HG03159 (cell line): ENCODE measurements around the gene EIF3CL.
"Not testable (repeated sequence)": the region's sequence is repeated elsewhere in the genome, so short reads cannot be mapped to it uniquely, and the experiment has no call there.

Source experiments
- ATAC-seq: cut with Tn5 transposase; IDR thresholded peaks from one replicate; pipeline ENCODE4 v1.9.1; 2021; ENCODE audit warnings: mild to moderate bottlenecking, moderate library complexity; ENCODE audit not compliant: unreplicated experiment

EIF3CL gene, protein sequence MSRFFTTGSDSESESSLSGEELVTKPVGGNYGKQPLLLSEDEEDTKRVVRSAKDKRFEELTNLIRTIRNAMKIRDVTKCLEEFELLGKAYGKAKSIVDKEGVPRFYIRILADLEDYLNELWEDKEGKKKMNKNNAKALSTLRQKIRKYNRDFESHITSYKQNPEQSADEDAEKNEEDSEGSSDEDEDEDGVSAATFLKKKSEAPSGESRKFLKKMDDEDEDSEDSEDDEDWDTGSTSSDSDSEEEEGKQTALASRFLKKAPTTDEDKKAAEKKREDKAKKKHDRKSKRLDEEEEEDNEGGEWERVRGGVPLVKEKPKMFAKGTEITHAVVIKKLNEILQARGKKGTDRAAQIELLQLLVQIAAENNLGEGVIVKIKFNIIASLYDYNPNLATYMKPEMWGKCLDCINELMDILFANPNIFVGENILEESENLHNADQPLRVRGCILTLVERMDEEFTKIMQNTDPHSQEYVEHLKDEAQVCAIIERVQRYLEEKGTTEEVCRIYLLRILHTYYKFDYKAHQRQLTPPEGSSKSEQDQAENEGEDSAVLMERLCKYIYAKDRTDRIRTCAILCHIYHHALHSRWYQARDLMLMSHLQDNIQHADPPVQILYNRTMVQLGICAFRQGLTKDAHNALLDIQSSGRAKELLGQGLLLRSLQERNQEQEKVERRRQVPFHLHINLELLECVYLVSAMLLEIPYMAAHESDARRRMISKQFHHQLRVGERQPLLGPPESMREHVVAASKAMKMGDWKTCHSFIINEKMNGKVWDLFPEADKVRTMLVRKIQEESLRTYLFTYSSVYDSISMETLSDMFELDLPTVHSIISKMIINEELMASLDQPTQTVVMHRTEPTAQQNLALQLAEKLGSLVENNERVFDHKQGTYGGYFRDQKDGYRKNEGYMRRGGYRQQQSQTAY

DNA sequence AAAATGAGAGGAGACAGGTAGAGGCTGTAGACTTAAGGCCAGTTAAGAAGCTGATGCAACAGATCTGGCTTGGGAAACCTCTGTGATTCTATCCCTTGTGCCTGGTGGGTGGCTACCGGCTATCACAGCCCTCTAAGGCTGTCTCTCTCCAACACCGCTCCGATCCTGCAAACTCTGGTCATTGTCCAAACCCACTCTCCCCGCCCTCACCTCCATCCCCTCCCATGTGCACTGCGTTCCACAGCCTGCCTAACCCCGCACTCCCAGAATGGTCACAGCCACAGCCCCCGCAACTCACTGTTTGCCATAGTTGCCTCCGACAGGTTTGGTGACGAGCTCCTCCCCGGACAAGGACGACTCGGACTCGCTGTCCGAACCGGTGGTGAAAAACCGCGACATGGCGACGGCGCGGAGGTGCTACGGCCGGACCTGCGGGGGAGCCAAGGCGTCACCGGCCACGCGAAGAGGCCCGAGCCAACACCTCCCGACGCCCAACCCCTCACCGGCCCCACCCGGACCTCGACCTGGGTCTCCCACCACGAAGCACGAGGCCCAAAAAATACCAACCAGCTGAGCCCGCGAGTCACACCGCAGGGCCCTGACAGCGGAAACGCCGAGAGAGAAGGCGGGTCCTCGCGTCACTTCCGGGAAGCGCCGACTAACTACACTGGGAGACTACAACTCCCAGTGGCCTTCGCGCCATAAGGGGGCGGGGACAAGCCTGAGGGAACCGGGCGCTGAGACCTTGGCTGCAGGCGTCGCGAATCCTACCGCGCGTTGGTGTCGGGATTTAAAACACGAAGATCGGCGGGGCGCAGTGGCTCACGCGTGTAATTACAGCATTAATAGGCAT, at the start of gene EIF3CL:
TSS of gene EIF3CL (minus strand) at position 622 of the 853 bp plus-strand sequence. CDS start at position 399, 223 bp downstream.
- ATAC-seq, result peak; percentile 100

DNA sequence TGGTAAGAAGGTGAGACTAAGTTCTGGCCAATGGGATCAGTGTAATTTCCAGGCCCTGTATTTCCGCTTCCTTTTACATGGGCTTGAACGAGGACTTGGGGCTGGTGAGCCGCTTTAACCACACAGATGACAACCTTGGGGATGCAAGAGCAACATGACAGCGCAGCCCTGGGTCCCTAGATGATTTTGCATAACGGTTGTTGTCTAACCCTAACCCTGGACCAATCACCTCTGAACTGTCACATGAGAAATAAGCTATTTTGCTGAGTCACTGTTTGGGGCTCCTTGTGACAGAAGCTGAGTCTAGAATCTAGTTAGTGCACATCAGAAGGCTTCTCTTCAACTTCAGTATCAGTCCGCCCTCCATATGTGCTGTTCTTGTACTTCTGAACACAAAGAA, 43.4 kb upstream of the EIF3CL start:
- not testable (repeated sequence) for ATAC-seq

- ATAC-seq, result not testable (repeated sequence)
Observed at GRCh38 chr16:28446388-28446787, 42.7 kb upstream of the EIF3CL start.

DNA sequence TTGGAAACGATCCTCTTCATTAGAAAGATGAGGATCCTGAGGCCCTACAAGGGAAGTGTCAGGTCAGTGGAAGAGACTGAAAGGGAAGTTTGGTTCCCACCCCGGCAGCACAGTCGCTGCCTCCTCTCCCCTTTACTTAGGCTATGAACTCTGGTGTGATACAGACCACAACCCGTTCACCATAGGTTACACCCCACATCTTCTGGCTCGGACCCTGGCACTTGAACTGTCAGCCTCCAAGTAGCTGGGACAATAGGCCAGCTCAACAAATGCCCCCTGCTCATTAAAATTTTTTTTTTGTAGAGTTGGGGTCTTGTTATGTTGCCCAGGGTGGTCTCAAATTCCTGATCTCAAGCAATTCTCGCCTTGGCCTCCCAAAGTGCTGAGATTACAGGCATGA, 40.3 kb upstream of the EIF3CL start:
- ATAC-seq, result not testable (repeated sequence)

- not testable (repeated sequence) for ATAC-seq
Observed at GRCh38 chr16:28438899-28439298, 35.3 kb upstream of the EIF3CL start.

GRCh38 chr16:28435340-28435739, 31.7 kb upstream of the EIF3CL start:
- not testable (repeated sequence) for ATAC-seq

DNA sequence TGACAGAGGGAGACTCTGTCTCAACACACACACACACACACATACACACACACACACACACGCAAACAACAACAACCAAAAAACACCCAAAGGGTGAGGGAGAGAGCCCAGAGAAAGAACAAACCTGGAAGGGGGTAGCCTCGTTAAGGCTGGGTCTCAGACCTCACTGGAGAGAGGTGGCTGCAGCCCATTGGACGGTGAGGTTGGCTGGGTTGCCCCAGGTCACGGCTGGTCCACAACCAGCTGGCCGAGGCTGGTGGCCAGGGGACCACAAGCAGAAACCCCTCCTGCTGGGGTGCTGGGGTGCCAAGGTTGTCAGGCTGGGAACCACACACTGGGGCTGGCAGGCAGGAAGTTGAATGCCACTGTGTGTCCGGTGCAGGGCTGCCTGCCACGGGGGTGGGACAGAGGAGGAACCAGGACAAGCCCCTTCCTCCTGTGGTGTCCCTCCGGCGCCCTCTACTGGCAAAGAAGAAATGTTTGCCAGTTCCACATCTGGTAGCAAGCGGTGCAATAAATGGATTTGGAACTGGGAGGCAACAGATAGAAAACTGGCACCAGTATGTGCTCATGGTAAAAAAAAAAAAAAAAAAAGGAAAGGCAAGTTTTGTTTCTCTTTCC, 22.5 kb upstream of the EIF3CL start:
- peak; percentile 83 for ATAC-seq

GRCh38 chr16:28421071-28421750, 17.6 kb upstream of the EIF3CL start:
- not testable (repeated sequence) for ATAC-seq

DNA sequence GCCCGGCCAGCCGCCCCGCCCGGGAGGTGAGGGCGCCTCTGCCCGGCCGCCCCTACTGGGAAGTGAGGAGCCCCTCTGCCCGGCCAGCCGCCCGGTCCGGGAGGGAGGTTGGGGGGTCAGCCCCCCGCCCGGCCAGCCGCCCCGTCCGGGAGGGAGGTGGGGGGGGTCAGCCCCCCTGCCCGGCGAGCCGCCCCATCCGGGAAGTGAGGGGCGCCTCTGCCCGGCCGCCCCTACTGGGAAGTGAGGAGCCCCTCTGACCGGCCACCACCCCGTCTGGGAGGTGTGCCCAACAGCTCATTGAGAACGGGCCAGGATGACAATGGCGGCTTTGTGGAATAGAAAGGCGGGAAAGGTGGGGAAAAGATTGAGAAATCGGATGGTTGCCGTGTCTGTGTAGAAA, 13.4 kb upstream of the EIF3CL start:
- ATAC-seq, result not testable (repeated sequence)

- ATAC-seq, result not testable (repeated sequence)
Observed at GRCh38 chr16:28414530-28414929, 10.9 kb upstream of the EIF3CL start.

DNA sequence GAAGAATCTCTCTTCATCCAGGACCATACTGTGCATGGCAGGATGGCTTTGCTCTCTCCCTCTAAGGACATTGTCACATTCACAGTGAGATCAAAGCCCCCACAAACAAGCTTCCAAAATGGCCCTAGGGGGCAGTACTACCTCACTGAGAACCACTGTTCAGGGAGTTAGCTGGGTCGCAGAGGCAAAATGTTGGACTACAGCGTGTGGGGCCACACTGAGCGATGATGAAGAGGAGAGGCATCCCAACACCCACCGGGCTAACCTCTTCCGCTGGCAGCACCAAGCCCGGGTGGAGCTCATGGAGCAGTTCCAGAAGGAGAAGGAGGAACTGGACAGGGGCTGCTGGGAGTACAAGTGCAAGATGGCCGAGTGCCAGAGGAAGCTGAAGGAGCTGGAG, 9.9 kb upstream of the EIF3CL start:
- not testable (repeated sequence) for ATAC-seq

DNA sequence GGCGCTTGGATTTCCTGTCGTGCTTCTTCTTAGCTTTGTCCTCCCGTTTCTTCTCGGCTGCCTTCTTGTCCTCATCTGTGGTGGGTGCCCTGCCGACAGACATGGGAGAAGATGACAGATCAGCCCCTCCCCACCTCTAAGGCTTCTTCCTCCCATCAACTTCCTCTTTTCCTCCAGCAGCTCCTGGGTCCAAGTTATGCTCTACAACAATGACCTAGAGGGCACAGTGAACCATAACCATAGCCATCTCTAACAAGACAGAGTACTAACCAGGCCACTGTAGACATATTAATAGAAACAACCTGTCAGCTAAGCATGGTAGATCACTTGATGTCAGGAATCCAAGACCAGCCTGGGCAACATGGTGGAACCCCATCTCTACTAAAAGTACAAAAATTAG, 11.6 kb downstream of the EIF3CL start:
- ATAC-seq, result not testable (repeated sequence)

GRCh38 chr16:28382177-28382867, 21.3 kb downstream of the EIF3CL start:
- not testable (repeated sequence) for ATAC-seq

DNA sequence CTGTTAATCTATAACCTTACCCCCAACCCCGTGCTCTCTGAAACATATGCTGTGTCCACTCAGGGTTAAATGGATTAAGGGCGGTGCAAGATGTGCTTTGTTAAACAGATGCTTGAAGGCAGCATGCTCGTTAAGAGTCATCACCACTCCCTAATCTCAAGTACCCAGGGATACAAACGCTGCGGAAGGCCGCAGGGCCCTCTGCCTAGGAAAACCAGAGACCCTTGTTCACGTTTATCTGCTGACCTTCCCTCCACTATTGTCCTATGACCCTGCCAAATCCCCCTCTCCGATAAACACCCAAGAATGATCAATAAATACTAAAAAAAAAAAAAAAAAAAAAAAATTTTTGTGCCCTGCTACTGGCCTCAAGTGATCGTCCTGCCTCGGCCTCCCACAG, 25.8 kb downstream of the EIF3CL start:
- ATAC-seq, result not testable (repeated sequence)

- ATAC-seq, result not testable (repeated sequence)
Observed at GRCh38 chr16:28377108-28377625, 26.5 kb downstream of the EIF3CL start.

DNA sequence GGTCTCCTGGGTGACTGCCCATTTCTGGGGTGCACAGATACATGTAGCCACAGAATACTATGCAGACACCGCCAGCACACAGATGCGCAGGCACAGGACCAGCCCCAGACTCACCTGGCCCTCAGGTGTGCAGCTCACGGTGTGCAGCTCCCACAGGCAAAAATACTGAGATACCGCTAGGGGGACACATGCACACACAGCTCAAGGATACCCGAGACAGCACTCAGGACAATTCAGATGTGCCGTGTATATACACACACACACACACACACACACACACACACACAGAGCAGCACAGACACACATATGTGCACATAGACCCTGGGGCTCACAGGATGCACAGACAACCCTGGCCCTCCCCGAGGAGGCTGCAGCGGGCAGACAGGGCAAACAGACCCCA, 28.5 kb downstream of the EIF3CL start:
- ATAC-seq, result not testable (repeated sequence)

GRCh38 chr16:28374281-28374680, 29.4 kb downstream of the EIF3CL start:
- not testable (repeated sequence) for ATAC-seq

DNA sequence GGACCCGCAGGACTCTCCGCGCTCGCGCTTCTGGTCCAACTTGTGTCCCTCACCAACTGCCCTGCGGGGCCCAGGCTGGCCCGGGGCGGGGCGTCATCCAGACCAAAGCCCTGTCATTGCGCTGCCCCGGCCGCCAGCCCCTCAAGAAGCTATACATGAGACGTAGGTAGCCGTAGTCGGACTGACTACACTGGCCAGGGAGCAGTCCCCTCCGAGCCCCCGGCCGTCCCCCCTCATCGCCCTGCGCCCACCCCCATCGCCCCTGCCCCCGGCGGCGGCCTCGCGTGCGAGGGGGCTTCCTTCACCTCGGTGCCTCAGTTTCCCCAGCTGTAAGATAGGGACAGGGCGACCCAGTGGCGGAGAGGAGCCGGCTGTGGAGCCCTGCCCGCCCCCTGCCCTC, 35.7 kb downstream of the EIF3CL start:
- ATAC-seq, result not testable (repeated sequence)
